ENCODE measurements around the gene ZBTB16. TPM values are rescaled to one million over a fixed set of nuclear protein-coding genes. Genes with fewer than 3 reads are reported as not detected.

The ZBTB16 gene
- total and polyA plus RNA-seq, 3 donors from 2014 or later: 11.4 to 88.5 (median 51.5) TPM

DNA sequence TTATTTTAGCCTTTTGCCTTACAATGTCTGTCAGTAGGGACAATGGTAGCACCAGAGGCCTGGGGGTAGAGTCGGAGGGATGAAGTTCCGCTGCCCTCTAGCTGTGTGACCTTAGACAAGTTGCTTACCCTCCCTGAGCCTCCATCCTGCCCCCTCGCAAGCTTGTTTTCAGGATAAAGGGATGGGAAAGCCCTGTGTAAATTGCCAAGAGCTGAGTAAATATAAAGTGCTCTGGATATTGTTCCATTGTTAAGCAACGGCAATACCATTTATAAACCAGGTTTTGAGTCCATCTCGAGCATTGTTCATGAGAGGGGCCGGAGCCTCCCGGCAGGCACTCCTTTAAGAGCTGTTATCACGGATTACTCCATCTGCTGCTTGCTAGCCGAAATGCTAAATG is 72.9 kb downstream of the ZBTB16 start:
- no peak for TF ChIP-seq POLR2A (IDR thresholded peaks at IDR 0.05)
- TF ChIP-seq, protein P1, sequence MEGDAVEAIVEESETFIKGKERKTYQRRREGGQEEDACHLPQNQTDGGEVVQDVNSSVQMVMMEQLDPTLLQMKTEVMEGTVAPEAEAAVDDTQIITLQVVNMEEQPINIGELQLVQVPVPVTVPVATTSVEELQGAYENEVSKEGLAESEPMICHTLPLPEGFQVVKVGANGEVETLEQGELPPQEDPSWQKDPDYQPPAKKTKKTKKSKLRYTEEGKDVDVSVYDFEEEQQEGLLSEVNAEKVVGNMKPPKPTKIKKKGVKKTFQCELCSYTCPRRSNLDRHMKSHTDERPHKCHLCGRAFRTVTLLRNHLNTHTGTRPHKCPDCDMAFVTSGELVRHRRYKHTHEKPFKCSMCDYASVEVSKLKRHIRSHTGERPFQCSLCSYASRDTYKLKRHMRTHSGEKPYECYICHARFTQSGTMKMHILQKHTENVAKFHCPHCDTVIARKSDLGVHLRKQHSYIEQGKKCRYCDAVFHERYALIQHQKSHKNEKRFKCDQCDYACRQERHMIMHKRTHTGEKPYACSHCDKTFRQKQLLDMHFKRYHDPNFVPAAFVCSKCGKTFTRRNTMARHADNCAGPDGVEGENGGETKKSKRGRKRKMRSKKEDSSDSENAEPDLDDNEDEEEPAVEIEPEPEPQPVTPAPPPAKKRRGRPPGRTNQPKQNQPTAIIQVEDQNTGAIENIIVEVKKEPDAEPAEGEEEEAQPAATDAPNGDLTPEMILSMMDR (IDR thresholded peaks at IDR 0.05): no peak
- DNase-seq: no peak
- no peaks in the 10 kb centered on the region for H3K27me3 ChIP-seq
- peaks cover 24% of the 10 kb centered on the region for H3K4me1 ChIP-seq
- H3K4me3 ChIP-seq: no peak overlapping the region
- no peak overlapping the region for H3K27ac ChIP-seq
- intact Hi-C loops (cut with DNase I; ENCODE audit: low total_unique reads): no loop called here
- H3K9me3 ChIP-seq: no peaks in the 10 kb centered on the region
- 78 to 96% methylated on average over 9 of the region's 9 CpGs for WGBS, 2 donors
- no peaks in the 10 kb centered on the region for H3K36me3 ChIP-seq (ENCODE audit: low read depth, missing control alignments)

DNA sequence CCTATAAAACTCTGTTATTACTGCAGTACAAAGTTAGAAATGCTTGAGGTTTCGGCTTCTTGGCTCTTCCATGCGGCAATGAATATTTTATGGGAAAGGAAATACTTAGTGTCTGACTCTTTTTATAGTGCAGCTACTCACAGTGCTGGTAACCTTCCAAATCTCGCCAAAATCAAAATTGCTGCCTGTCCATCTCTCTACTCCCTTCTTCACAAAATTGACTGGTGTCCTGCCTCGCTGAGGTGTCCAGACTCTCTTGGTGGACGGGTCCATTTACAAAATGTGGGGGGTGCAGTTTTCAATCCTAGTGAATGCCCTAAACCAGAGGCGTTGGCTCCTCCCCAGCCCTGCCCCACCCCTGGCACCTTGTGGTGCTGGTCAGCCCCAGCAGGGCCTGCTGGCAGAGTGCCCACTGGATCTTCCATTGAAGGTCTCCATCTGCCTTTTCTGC is 73.5 kb downstream of the ZBTB16 start:
- H3K9me3 ChIP-seq: no peaks in the 10 kb centered on the region
- H3K4me3 ChIP-seq: no peak overlapping the region
- 84% methylated on average over 6 of the region's 6 CpGs for WGBS, 2 donors
- intact Hi-C loops (cut with DNase I; ENCODE audit: low total_unique reads): no loop called here
- H3K4me1 ChIP-seq: peaks cover 28% of the 10 kb centered on the region
- peak overlapping the region in 1 of 2 donors; percentile 37 for H3K27ac ChIP-seq
- H3K36me3 ChIP-seq (ENCODE audit: low read depth, missing control alignments): no peaks in the 10 kb centered on the region
- TF ChIP-seq POLR2A (IDR thresholded peaks at IDR 0.05): no peak
- TF ChIP-seq, protein P1 (IDR thresholded peaks at IDR 0.05): no peak
- no peaks in the 10 kb centered on the region for H3K27me3 ChIP-seq
- no peak for DNase-seq

DNA sequence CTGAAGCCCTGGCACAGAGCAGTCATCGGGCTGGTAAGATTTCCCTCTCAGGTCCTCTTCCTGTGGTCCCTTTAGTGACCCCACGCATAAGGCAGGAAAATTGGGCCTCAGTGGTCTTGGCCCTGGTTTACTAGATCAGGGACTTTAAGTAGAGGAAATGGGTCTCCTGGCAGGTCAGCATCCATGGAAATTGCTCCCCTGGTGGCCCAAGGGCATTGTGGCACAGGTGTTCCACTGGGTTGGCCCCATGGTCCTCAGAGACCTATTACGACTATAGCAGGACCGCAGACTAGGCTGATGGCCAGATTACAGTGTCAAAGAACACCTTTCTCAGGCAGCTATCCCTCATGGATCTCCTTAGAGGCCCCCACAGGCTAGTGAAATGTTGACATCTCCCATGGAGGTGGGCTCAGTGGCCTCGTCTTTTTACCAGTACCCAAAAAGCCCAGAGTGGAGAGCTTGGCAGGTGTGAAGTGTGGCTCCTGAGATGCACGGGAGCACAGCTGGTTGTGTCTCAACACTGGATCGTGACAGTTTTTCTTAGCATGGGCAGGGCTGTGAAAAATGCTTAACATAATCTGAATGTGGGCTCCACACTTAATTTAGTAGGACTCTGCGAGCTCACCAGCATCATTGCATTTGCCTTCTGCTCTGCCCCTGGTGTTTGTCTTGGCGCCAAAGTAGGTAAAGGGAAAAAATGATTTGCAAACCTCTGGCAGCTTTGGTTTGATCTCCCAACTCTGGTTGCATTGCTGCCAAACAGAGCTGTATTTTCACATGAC is 74.2 kb downstream of the ZBTB16 start:
- no peak for DNase-seq
- no peaks in the 10 kb centered on the region for H3K36me3 ChIP-seq (ENCODE audit: low read depth, missing control alignments)
- WGBS, 2 donors: 84 to 93% methylated on average over 9 of the region's 9 CpGs

DNA sequence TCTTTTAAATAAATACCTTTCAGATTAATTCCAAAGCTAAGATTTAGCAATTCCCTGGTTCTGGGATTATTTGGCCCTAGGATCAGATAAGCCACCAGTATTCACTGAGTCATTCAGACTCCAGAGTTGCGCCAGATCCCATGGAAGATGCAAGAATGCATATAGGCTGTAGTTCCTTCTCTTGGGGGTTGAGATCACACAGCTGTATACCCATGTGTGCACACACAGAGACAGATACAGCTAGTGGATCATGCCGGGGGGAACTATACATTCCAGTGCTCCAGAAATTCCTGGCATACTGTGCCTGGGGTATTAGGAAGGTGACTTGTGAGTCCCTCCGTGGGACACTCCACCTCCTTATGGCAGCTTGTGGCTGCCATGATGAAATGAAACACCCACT is 75.4 kb downstream of the ZBTB16 start:
- no peak for DNase-seq
- intact Hi-C loops (cut with DNase I; ENCODE audit: low total_unique reads): no loop called here
- TF ChIP-seq, protein P1 (IDR thresholded peaks at IDR 0.05): no peak
- no peak for TF ChIP-seq POLR2A (IDR thresholded peaks at IDR 0.05)
- WGBS, 2 donors: 92 to 97% methylated on average over 3 of the region's 3 CpGs
- Histone ChIP-seq H3K27me3 (no peaks in the 10 kb centered on the region), H3K9me3 (no peaks in the 10 kb centered on the region), H3K27ac (peak overlapping the region in 1 of 2 donors; percentile 35), H3K4me1 (peaks cover 16% of the 10 kb centered on the region), H3K36me3 (ENCODE audit: low read depth, missing control alignments) (no peaks in the 10 kb centered on the region), H3K4me3 (no peak overlapping the region)

More for the DNA sequence above, 74.2 kb downstream of the ZBTB16 start:
- TF ChIP-seq, protein P1 (IDR thresholded peaks at IDR 0.05): no peak
- TF ChIP-seq POLR2A (IDR thresholded peaks at IDR 0.05): no peak
- peak overlapping the region in 1 of 2 donors; percentile 37 for H3K27ac ChIP-seq
- intact Hi-C loops (cut with DNase I; ENCODE audit: low total_unique reads): no loop called here
- H3K9me3 ChIP-seq: no peaks in the 10 kb centered on the region
- no peak overlapping the region for H3K4me3 ChIP-seq
- H3K4me1 ChIP-seq: peaks cover 27% of the 10 kb centered on the region
- no peaks in the 10 kb centered on the region for H3K27me3 ChIP-seq

Measured in testis (tissue), 3 donors.